NT2/D1 (cell line): ENCODE data around the gene KIF23.

Experiments
- SUZ12 ChIP-seq: IDR thresholded peaks from 2 replicates; pipeline ENCODE4 v1.6.1; 2011; ENCODE audit not compliant: insufficient read length, insufficient read depth; ENCODE audit errors: extremely low read depth
- YY1 ChIP-seq: IDR thresholded peaks from 2 replicates; pipeline ENCODE4 v1.6.1; 2011; ENCODE audit not compliant: insufficient read length, insufficient read depth
- ZNF274 ChIP-seq: IDR thresholded peaks from 2 replicates; pipeline ENCODE4 v1.6.1; 2011; ENCODE audit warnings: mild to moderate bottlenecking, low read depth, low read length

DNA sequence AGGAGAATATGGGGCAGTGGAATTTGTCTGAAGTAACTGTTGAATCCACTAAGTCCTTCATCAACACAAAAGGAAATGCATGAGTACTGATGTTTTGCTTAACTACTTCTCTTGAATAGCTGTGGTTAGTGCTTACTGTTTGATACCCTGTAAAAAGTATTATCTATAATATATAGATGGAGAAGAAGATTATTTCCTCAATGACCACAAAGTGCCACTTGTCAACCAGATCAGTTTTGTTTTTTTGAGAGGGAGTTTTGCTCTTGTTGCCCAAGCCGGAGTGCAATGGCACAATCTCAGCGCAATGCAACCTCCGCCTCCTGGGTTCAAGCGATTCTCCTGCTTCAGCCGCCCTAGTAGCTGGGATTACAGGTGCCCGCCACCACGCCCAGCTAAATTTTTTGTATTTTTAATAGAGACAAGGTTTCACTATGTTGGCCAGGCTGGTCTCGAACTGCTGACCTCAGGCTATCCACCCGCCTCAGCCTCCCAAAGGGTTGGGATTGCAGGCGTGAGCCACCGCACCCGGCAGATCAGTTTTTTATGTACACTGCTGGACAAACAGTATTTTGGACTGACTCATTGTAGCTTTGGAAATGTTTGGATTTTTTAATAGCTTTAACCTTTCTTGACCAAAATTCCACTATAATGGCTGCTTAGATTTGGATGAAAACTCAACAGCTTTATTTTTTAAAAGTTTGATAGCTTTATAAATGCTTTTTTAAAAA lies 37.0 kb downstream of the KIF23 start:
- TF ChIP-seq ZNF274 (no peak), SUZ12 (no peak), YY1 (no peak)
